Ureter (tissue), 1 donor: ENCODE measurements around the gene SMYD3. TPM values are rescaled to one million over a fixed set of nuclear protein-coding genes. Genes with fewer than 3 reads are reported as not detected.

ENCODE experiments used
- DNase-seq: peaks from one replicate; pipeline ENCODE4 v3.0.0-alpha.2; 2020; ENCODE audit warnings: low spot score
- total RNA-seq: library from RNA; stranded (reverse); gene quantifications from one replicate; pipeline ENCODE4 v1.2.4, GENCODE V29; 2023
- donor health status: DM: yes; HTN: yes; CAD: no.

SMYD3 gene
- total RNA-seq, 1 donor from 2014 or later: 29.3 TPM

DNA sequence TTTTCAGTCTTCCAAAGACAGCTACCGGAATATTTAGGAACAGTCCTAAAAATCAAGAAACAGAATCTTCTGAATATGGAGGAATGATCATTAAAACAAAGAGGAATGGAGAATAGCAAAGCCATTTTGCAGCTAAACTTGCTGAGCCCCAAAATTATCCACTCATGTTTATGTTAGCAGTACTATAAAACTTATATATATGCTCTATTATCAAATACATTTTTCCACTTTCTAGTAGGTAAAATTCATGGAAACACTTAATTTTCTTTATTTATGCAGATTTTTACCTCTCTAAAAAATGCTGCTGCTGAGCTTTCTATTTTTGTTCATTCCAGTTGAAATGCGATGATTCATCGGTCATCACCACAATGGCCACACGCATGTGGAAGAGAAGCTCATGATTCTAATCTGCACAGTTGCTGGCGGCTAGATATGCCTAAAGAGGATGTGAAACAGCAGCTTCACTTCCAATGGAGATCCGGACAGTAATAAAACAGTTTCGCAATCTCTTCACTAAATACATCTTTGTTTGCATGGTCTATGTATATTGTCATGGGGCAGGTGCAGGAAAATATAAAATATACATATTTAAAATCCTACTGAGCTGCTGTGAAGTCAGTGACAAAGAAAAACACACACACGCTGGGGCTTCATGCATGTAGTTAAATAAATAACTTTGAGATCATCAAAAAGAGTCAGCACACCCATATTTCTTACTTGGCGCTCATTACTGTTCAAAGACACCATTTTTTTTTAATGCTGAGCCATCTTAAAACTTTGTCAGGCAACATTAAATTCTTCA is 292.2 kb downstream of the SMYD3 start:
- no peak for DNase-seq

DNA sequence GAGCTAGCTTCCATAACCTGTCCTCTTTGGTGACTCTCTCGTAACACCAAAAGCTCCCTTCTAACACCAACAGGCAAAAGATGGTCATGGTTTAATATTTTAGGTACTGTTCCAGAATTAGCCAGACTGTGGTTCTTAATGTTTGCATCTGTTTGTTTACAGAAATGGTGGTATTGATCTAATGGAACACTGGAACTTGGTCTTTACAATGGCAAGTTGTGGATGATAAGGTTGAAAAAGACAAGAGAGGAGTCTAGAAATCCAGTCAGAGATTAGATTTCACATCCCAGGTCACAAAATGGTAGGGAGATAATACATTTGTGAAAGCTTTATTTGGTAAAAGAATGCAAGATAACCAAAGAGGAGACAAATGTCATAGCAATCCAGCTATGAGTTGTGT is 293.1 kb downstream of the SMYD3 start:
- DNase-seq: no peak

DNA sequence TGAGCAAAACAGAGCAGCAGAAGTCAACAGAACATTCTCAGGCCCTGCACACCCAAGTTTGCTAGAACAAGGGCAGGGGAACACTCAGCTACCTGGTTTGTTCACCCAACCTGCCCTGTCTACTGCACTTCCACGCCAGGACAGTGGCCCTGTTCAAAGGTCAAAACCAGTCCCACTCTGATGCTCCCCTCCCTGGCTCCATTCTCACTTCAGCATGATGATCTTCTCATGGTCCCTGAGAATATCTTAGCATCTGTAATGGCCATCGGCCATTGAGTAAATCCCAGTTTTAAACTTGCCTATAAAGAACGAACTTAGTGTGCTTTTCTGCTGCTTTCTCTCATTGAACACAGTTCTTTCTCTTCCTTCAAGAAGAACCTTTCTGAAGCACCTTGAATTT is 293.6 kb downstream of the SMYD3 start:
- no peak for DNase-seq

DNA sequence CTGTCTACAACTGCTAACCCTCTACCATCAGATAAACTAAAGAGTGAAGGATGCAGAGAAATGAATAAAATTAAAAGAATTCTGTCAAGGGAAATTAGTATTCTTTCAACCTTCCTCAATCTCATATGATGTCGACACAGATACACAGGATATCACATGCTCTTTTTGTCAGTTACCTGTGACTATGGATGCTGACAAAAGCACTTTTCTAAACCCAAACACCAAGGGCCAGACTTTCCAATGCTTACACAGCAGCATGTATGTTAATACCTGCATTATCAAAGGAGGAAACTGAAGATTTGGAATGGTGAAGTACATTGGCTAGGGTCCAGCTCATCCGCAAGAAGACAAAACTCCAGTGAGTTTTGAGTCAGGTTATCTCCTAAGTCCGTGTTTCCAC is 294.0 kb downstream of the SMYD3 start:
- DNase-seq: no peak

DNA sequence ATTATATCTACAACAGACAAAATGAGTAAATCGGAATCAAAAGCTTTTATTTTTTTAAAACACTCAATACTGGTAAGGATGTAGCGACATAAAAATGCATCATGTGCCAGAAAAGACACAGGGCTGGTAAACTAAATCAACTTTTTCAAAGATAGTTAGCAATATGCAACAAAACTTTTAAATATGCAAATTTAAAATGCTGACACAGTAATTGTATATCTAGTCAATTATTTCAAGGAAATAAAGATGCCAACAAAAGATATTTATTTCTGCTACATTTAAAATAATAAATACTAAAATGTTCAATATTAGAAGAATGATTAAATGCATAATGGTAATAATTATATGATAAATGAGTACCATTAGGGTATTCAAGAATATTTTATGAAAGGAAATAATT is 295.1 kb downstream of the SMYD3 start:
- DNase-seq: no peak

DNA sequence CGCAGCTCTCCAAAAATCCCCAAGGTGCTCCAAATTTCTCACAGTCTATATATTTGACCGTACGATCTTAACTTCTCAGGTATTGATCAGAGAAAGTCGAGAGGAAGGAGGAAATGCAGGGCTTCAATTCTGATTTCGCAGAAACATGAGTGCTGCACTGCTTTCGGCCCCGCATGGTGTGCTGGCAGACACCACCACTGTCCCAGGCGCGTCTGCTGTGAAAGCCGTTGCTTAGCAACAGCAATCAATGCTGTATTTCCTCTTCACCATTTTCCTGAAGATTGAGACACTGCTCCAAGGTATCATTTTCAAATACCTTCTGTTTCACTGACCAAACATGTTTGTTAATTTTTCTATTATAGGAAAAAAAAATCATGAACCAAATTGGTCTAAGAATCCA is 296.3 kb downstream of the SMYD3 start:
- DNase-seq: no peak

DNA sequence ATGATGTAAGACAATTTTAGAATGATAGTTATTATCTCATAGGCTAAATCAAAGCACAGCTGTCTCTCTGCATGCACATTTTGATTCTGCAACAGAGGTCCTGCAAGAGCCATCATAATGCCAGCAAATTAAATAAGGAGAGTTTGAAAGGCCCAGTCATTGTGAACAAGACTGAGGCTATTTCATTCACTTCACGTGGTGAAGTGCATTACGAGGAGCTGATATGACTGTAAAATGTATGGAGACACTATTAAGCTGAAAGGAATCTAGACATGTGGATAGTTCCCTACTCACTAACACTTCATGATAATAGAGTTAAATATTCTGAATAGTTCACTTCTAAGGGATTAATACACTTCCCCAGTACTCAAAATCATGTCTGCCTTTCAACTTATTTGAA is 299.0 kb downstream of the SMYD3 start:
- DNase-seq: no peak

DNA sequence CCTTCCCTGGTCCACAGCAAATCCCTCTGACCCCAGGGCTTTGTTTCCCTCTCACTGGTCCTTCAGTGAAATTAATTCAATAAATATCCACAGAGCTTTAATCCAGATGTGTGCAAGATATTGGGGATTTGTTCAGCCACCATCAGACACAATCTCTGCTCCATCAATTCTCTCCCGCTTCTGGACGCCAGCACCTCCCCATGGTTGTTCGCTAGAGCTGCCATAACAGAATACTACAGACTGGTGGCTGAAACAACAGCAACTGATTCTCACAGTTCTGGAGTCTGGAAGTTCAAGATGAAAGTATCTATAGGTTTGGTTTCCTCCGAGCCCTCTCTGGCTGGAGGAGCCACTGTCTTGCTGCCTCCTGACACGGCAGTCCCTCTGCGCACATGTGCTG is 303.9 kb downstream of the SMYD3 start:
- no peak for DNase-seq

DNA sequence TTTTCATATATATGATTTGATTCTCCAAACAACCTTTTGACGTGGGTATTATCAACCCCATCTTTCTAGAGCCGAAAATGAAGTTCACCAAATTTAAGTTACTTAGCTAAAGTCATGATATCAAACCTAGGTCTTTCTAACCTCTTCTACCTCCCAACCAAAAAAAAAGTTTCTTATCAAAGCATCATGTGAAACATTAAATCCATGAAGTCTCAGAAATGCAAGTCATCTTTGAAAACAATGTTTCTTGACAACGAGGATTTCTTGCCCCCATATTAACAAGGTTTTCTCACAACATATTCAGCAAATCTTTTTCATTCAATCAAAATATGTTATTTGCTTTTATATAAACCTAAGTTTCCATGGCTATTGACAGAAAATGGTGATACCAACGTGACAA is 306.3 kb downstream of the SMYD3 start:
- no peak for DNase-seq

DNA sequence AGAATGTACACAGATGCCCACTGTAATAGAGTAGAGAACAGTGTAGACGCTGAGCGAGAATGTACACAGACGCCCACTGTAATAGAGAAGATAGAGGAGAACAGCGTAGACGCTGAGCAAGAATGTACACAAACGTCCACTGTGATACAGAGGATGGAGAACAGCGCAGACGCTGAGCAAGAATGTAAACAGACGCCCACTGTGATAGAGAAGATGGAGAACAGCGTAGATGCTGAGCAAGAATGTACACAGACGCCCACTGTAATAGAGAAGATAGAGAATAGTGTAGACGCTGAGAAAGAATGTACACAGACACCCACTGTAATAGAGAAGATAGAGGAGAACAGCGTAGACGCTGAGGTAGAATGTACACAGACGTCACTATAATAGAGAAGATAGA is 306.9 kb downstream of the SMYD3 start:
- no peak for DNase-seq

DNA sequence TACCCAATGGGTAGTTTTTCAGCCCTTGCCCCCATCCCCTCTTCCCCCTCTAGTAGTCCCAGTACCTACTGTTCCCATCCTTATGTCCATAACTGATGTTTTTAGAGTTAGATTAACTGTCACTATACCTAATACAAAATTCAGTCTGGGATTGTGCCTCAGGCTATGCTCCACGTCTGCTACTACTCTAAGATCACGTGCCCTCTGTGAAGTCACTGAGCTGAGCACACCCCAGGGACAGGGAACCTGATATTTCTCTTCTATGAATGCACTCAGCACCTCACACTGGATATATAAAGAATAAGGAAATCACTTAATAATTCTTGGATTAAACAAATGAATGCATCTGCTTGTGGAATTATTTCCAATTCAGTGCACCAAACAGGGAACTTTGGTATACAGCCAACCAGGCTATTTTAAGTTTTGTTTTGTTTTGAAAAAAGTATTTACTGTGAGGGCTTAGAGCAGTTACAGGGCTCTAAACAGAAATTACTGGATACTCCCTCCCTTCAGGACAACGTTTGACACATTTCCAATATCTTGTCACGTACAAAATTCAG is 307.9 kb downstream of the SMYD3 start:
- DNase-seq: no peak

DNA sequence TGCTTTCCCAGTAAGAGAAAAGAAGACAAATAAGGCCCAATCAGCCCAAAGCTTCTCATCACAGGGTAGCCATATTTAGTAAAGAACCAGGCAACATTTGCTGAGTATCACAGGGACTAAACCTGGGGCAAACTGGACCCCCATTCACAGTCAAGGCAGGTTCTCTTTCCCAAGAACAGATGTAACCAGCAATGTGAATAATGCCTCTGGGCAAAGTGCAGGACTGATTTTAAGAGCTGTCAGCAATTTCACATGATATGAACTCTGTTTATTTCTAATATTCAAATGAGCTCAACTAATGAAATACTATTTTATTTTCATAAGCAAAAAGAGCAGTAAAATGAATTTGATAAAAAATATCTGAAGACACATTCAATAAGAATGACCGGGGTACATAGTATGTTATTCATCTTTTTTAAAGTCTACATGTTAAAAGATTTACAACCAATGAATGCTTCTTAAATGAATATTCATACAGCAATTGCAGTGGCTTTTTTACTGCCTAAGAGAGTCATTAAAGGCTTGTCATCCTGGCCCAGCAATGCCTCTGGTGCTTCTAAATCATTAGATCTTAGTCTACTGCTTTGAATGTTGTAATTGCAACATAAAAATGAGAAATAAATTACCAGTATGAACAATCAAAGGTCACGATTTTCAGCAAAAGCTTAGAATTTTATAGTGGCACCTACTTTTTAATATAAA is 308.8 kb downstream of the SMYD3 start:
- DNase-seq: no peak

DNA sequence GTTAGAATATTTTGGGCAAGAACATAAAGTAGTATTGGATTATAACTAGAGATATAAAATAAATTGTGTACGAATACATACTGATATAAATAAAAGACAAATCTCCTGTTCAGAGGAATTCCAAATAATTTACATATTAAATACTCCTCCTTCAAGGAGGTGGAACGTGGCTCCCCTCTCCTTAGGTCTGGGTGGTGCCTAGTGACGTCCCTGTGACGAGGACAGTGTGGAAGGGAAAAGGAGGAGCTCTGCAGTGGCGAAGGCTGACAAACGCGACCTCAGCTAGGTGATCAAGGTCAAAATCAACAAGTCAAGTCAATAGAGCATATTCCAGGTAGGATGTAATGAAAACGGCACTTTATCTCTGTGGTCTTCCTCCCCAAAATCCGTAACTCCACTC is 310.0 kb downstream of the SMYD3 start:
- DNase-seq: no peak

DNA sequence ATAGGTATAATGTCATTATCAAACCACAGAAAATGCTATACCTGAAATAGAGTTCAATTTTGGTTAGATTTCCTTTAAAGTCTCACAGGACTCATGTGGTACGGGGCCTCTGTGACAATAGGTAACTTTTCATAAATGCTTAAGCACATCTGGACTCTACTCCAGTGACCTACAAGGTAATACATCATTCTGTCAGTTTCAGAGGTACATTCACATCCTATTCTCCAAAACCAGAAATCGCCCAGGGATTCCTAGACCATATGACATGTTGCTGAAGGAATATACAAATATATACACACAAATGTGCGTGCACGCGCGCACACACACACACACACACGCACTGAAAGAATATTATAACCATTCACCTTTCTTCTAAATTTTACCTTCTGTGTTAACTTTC is 311.8 kb downstream of the SMYD3 start:
- DNase-seq: no peak

DNA sequence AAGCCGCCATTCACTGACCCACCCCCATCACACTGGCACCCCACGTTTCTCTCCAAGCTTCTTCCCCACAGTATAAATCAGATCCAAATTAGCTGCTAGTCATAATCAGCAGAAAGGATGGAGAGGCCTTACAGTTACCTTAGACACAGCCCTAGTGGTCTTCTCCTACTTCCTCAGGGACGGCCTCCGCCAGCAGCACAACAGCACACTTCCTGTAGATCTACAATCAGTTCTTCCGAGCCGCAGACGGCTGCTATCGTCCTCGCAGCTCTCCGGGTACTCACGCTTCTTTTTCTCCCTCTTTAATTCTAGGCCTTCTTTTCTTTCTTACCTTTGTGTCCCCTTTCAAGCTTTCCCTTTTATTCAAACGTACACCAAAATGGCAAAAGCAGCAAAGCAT is 313.5 kb downstream of the SMYD3 start:
- no peak for DNase-seq

DNA sequence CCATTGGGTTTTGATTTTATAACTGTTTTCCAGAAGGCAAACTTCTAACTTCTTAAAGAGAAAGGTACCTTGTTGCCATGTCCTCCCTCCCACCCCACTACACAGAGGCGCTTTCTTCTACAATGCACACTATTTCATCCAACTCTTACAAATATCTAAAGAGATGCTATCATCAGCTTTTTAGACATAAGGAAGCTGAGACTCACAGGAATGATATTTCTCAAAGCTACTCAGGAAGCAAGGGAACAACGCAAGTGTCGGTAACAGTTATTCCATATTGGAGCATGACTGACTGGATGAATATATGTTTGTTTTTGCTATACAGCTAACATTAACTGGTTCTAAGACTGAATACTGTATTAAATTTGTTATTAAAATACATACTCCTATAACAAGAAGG is 318.0 kb downstream of the SMYD3 start:
- no peak for DNase-seq

DNA sequence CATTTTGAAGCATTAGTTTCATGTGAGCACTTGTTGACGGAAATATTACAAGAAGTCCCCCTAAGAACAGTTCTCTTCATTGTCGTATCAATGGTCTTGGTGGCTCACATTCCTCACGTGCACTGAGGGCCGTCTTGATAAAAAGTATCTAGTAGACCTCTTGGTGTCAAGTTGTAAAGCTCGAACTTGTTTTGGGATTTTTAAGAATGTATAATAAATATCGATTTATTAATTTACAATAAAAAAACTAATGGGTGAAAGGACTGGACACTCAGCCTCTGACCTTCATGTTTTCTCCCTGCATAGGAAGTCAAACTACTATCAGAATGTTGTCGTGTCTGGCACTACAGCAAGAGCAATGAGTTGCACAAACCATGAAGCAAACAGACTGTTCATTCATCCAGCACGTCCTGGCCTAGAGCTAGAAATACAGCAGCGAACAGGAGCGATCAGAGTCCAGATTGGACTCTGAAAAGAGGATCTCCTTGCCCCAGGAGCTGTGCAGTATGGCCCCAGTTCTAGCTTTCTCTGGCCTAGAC is 319.2 kb downstream of the SMYD3 start:
- no peak for DNase-seq

DNA sequence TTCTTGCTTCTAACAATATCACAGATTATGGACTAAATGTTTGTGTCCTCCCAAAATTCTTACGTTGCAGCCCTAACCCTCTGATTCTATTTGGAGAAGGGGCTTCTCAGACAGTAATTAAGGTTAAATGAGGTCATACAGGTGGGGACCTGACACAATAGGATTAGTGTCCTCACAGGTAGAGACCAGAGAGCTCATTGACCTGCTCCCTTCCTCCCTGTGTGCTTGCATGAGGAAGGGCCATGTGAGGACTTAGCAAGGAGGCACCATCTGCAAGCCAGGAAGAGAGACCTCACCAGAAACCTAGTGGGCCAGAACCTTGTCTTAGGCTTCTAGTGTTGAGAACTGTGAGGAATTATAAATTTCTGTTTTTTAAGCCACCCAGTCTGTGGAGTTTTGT is 322.6 kb downstream of the SMYD3 start:
- DNase-seq: no peak

DNA sequence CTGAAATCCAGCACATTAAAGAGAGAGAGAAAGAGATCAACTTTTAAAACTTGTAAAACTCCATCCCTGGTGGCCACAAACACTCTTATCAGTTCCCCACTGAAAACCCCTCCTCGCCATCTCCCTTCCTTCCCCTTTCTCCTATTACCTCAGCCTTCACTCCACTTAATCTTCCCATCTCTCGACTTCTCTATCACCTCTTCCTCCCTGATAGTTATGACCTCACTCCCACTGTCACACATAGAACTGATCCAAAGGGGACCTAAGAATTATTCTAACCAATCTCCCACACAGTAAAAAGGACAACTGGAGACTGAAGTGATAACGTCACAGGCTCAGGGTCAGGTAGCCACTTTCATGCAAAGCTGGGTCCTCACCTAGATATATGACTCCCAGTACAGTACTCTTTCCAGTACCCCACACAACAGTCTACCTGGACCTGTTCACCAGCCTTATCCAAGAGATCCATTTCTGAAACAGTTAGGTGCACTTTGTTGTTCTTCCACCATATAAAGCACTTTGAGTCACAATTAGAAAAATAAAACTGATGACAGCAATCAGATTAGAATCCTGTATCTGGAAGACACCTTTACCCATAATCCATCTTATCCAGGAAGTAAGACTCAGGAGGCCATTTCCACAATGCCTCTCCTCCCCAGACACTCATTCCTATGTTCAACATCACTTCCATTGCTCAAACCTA is 324.8 kb downstream of the SMYD3 start:
- no peak for DNase-seq

DNA sequence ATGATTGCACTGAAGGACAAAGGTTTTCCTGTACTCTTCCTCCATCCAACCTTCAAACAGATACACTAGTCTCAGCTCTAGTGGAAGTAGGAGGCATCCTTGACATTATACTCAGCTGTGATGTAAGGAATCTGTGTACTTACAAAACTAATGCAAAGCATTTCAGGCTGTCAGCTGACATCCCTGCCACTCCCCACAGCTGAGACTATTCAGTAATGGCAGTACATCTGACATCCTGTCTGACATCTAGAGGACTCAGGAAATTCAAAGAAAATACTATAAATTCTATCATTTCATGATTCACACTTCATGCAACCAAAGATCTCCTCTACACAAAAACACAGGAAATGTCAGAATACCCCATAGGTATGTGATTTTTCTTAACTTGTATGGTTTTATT is 325.8 kb downstream of the SMYD3 start:
- DNase-seq: no peak

DNA sequence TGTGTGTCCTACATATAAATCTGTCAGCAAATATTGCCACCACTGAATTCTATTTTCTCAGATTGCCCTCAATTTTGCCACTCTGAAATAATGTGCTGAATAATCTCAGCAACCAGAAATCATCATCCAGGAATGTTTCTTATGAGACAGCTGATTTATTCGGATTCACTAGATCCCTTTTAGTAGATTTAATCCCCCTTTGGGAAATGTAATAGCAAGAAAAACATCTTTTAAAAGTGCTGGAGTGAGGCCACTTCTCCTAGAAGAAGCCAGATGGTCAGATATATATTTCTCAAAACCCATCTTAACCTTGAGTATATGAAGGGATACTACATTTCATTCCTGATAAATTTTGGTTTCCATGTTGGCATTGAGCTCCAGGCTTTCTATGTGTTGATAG is 327.7 kb downstream of the SMYD3 start:
- no peak for DNase-seq

DNA sequence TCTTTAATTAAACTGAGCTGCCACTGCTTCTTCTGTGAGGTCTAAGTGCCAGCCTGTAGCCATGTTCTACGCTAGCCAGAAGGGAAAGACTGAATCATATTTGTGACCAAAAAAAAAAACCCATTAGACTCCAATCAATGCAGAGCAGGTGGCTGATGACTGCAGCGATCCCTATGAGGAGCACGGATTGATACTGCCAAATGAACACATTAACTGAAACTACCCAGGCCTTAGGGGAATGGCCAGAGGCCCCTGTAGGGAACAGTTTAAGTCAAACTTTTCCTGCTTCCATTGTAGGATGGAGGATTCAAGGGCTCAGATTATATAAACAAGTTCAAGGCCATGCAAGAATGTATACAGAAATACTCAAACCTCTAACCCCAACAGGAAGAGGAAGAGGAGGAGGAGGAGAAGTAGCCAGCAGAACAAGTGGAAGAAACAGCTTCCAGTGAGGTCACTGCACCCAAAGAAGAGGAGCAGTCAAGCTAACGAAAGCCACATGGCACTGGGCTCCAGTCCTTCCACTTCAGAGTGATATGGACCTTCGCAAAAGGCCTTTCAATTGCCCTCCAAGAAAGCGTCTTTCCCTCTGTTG is 328.3 kb downstream of the SMYD3 start:
- DNase-seq: no peak
